NCI-H1105 treated with DMSO at 0.1 percent for 48 hours (cell line): ENCODE measurements around the gene ACOT2.
A peak's percentile ranks its signal among the peaks of the same experiment; 100 is the strongest.
"Not testable (repeated sequence)": the region's sequence is repeated elsewhere in the genome, so short reads cannot be mapped to it uniquely, and the experiment has no call there.

Experiments used
- DNase-seq: peaks from one replicate; lab custom pipeline; 2025; lab: John Stamatoyannopoulos, UW

Gene ACOT2, protein sequence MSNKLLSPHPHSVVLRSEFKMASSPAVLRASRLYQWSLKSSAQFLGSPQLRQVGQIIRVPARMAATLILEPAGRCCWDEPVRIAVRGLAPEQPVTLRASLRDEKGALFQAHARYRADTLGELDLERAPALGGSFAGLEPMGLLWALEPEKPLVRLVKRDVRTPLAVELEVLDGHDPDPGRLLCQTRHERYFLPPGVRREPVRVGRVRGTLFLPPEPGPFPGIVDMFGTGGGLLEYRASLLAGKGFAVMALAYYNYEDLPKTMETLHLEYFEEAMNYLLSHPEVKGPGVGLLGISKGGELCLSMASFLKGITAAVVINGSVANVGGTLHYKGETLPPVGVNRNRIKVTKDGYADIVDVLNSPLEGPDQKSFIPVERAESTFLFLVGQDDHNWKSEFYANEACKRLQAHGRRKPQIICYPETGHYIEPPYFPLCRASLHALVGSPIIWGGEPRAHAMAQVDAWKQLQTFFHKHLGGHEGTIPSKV

DNA sequence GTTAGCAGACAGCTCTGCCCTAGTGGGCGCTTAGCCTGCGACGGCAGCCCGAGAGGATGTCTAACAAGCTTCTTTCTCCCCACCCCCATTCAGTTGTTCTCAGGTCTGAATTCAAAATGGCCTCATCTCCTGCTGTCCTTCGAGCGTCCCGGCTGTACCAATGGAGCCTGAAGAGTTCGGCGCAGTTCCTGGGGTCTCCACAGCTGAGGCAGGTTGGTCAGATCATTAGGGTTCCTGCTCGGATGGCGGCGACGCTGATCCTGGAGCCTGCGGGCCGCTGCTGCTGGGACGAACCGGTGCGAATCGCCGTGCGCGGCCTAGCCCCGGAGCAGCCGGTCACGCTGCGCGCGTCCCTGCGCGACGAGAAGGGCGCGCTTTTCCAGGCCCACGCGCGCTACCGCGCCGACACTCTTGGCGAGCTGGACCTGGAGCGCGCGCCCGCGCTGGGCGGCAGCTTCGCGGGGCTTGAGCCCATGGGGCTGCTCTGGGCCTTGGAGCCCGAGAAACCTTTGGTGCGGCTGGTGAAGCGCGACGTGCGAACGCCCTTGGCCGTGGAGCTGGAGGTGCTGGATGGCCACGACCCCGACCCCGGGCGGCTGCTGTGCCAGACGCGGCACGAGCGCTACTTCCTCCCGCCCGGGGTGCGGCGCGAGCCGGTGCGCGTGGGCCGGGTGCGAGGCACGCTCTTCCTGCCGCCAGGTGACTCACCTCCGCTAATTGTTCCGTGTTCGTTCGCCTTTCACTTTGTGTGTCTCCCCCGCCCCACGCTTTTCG, at the start of gene ACOT2:
Gene ACOT2, plus strand, starts transcription at position 29 of the 774 bp plus-strand sequence. Its CDS starts 28 bp downstream, at position 57.
- peak; percentile 83 for DNase-seq

DNA sequence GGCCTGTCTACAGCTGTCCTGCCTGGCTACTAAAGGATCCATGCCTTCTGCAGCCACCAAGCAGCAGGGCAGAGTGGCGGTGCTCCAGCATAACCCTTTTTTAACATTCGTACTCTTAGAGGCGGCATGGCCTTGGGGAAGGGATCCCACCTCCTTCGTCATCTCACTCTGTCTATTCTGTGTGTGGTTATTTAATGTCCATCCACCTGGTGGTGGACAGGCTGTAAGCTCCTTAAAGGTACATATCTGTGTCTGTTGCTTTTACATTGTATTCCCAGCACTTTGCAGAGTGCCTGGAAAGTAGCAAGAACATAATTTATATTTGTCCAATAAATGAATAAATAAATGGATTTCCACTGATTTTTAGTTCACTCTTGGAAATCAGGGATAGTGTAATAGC, 47.8 kb upstream of the ACOT2 start:
- DNase-seq: no peak

DNA sequence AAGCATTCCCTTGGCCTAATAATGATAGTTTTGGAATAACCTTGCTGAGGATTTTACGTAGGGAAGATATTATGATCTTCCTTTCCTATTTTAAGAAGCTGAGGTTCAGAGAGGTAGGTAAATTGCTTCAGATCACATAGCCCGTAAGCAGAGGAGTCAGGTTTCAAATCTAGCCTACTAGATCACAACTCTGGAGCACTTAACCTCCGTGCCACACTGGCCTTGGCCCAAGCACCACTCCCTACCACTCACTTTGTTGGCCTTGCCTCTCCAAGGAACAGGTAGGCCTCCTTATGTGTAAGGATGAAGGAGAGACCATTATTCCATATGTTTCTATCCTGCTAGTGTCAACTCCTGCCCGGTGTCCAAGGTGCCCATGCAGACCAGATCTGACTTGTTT, 44.5 kb upstream of the ACOT2 start:
- no peak for DNase-seq

DNA sequence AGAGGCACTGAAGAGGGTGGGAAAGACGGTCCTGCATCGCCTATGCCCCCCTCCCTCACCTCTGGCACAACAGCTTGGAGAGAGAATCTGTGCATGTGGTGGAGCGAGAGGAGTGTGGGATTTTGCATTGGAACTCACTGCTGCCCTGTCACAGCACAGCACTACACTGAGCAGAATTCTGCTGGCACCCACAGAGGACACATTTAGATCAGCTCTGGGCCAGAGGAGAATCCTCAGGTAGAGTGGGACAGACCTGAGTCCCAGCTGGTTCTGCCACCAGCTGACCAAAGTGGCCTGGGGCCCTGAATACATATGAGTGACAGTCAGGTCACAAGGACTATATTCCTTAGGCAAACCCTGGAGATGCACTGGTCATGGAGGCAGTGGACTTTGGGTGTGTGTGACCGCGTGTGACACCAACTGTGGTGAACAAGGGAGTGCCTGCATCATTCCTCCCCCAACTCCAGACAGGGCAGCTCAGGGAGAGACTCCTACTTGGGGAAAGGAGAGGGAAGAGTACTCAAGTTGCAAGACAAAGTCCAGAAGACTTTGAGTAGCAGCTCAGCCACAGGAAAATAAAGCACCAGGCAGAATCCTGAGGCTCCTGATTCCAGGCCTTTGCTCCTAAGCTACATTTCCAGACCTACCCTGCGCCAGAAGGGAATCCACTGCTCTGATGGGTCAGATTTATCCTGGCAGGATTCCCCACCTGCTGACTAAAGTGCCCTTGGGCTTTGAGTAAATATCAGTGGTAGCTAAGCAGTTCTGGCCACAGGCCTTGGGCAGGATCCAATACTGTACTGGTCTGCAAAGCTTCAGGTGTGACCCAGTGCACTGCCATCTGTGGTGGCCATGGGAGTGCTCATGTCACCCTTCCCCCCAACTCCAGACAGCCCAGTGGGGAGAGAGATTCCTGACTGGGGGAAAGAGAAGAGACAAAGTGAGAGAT, 42.7 kb upstream of the ACOT2 start:
- DNase-seq: no peak

DNA sequence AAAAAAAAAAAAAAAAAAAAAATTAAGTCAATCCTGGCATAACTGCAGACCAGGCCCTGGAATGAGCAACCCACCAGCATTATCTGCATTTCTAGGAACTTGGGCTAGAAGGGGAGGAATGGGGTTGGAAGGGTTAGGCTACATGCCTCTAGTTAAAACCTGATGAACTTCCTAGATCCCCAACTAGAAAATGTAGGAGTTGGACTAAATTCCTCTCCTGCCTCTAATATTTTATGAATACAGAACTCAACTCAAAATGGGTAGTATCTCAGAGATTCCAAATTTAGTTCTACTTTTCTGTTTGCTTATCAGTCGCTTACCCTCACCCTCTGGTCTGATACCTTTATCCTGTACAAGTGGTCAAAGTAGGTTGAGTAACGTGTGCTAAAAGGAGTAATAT, 39.7 kb upstream of the ACOT2 start:
- not testable (repeated sequence) for DNase-seq

DNA sequence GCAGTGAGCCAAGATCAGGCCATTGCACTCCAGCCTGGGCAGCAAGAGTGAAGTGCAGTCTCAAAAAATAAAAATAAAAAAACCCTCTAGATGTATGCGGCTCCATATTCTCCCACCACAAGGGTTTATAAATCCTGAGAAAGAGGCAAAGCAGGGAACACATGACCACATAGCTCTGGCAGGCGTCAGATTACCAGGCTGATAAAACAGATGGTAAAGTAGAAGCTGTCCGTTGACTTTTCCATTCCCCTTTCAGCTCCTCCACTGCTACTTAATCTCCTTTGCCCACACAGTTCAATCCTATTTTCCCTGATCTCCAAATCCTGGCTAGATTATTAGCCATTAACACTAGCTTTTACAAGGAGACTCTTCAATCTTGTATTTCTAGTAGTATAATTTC, 37.0 kb upstream of the ACOT2 start:
- not testable (repeated sequence) for DNase-seq

DNA sequence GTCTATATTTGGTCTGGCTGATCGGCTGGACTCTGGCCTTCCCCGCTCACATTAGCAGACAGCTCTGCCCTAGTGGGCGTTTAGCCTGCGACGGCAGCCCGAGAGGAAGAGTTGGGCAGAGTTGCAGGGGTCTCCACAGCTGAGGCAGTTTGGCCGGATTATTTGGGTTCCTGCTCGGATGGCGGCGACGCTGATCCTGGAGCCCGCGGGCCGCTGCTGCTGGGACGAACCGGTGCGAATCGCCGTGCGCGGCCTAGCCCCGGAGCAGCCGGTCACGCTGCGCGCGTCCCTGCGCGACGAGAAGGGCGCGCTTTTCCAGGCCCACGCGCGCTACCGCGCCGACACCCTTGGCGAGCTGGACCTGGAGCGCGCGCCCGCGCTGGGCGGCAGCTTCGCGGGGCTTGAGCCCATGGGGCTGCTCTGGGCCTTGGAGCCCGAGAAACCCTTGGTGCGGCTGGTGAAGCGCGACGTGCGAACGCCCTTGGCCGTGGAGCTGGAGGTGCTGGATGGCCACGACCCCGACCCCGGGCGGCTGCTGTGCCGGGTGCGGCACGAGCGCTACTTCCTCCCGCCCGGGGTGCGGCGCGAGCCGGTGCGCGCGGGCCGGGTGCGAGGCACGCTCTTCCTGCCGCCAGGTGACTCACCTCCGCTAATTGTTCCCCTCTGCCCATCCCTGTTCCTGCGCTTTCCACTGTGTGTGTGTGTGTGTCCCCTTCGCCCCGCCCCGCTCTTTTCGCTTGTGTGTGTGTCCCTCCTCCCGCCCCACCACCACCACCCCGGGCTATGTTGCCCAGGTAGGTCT, 31.6 kb upstream of the ACOT2 start:
- peak; percentile 58 for DNase-seq

DNA sequence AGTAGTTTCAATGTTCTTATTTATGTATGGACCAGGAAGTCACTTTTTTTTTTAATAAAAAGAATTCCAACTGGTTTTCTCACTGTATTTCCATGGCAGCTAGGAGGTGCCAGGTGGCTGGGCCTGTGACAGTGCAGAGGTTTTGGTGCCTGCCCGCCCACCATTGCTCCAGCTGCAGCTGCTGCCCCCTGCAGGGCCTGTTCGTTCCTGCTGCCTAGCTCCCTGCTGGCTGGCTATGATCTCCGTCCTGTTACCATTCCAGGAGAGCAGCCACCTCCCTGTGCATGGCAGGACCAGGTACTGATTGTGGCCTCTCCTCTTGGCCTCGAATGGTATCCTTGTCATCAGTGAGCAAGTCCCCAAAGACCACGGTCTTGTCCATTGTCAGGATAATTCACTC, 30.0 kb upstream of the ACOT2 start:
- DNase-seq: peak; percentile 18

DNA sequence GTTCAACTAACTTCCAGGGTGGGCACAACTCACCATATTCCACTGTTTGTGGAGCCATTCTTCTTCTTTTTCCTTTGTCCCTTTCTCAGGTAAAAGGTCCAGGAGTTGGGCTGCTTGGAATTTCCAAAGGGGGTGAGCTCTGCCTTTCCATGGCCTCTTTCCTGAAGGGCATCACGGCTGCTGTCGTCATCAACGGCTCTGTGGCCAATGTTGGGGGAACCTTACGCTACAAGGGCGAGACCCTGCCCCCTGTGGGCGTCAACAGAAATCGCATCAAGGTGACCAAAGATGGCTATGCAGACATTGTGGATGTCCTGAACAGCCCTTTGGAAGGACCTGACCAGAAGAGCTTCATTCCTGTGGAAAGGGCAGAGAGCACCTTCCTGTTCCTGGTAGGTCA, 26.1 kb upstream of the ACOT2 start:
- not testable (repeated sequence) for DNase-seq

DNA sequence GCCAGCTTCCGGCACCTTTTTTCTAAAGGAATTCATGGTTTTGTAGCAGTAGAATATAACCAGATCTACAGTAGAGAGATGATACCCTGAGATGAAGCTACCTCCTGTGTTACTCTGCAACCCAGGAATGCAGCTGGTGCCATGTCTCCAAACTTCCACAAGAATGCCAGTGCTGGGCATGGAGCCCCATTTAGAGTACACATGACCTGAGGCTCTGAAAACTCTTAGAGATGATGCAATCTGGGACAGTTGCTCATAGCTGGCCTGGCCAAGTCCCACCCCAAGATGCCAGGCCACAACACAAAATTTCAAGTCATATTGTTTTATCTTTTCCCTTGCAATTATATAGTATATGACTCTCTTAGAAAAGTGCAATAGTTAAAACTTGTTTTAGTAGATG, 23.7 kb upstream of the ACOT2 start:
- DNase-seq: not testable (repeated sequence)

DNA sequence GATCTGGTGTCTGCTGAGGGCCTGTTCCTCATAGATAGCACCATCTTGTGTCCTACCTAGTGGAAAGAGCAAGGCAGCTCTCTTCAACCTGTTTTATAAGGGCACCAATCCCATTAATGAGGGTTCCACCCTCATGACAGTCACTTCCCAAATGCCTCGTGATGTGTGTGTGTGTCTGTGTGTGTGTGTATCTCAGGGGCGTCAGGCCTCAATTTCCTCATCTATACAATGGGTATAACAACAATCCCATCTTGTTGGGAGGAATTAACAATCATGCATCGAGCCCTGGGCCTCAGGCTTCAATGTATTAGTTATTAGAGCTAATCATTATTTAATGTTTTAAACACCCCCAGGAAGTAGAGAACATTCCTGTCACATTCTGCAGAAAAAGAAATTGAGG, 19.9 kb upstream of the ACOT2 start:
- DNase-seq: not testable (repeated sequence)

DNA sequence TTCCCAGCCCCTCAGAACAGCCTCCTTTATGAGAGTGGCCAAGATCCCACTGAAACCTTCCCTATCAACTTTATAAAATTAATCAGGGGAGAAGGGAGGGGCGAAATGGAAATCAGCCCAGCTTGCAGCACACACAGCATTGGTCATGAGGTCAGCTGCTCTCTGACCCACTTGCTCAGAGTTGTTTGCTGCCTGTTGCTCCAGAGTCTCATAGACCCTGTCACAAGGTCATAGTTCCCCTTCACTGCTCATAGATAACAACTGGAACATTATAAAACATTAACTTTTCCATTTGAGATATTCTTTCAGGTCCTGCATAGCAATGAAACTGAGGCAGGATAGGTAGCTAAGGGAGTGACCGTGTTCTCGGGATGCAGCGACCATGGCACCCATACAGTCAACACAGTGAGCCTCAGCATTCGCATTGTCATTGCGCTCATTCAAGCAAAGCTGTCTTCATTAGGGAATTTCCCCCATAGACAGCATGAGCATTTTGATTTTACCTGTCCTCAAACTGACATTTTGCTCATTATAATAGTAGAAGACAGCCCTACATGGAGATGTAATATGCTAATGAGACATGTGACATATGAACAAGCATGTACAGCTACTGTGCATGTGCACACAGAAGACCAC, 19.0 kb upstream of the ACOT2 start:
- DNase-seq: not testable (repeated sequence)

DNA sequence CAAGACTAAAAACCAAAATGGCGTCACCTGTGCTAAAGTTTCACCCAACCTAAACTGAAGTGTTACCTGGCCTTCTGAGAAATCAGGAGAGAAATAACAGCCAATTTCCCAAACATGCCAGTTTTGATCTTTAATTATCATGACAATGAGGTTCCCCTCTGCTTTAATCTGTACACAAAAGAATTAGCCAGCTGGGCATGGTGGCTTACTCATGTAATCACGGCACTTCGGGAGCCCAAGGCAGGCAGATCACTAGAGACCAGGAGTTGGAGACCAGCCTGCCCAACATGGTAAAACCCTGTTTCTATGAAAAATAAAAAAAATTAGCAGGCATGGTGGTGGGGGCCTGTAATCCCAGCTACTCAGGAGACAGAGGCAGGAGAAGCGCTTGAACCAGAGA, 15.2 kb upstream of the ACOT2 start:
- no peak for DNase-seq

DNA sequence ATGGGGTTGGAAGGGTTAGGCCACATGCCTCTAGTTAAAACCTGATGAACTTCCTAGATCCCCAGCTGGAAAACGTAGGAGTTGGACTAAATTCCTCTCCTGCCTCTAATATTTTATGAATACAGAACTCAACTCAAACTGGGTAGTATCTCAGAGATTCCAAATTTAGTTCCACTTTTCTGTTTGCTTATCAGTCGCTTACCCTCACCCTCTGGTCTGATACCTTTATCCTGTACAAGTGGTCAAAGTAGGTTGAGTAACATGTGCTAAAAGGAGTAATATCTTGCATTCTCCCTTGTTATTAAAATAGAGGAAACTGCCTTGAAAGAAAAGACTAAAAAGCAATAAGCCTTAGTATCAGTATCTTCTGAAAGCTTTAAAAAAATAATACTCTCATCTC, 11.8 kb upstream of the ACOT2 start:
- not testable (repeated sequence) for DNase-seq

DNA sequence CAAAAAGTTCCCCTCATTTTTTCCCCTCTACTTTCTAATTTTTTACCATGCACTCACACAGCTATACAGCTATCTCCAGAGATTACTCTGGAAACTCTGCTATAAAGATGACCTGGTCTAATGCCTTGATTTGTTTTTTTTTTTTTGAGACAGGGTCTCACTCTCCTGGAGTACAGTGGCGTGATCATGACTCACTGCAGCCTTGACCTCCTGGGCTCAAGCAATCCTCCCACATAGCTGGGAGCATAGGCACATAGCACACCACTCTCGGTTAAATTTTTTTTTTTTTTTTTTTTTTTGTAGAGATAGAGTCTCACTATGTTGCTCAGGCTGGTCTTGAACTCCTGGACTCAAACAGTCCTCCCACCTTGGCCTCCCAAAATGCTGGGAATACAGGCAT, 10.8 kb upstream of the ACOT2 start:
- DNase-seq: not testable (repeated sequence)

DNA sequence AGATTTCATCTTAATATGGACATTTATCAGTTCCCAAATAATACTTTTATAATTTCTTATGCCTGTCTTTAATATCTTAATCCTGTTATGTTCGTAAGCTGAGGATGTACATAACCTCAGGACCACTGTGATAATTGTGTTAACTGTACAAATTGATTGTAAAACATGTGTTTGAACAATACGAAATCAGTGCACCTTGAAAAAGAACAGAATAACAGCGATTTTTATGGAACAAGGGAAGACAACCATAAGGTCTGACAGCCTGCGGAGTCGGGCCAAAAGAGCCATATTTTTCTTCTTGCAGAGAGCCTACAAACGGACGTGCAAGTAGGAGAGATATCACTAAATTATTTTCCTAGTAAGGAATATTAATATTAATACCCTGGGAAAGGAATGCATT, 6.8 kb upstream of the ACOT2 start:
- DNase-seq: not testable (repeated sequence)

DNA sequence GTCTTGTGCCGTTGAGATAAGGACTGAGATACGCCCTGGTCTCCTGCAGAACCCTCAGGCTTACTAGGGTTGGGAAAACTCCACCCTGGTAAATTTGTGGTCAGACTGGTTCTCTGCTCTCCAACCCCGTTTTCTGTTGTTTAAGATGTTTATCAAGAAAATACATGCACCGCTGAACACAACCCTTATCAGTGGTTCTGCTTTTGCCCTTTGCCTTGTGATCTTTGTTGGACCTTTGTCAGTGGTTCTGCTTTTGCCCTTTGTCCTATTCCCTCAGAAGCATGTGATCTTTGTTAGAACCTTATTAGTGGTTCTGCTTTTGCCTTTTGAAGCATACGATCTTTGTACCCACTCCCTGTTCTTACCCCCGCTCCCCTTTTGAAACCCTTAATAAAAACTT, 6.3 kb upstream of the ACOT2 start:
- DNase-seq: not testable (repeated sequence)

DNA sequence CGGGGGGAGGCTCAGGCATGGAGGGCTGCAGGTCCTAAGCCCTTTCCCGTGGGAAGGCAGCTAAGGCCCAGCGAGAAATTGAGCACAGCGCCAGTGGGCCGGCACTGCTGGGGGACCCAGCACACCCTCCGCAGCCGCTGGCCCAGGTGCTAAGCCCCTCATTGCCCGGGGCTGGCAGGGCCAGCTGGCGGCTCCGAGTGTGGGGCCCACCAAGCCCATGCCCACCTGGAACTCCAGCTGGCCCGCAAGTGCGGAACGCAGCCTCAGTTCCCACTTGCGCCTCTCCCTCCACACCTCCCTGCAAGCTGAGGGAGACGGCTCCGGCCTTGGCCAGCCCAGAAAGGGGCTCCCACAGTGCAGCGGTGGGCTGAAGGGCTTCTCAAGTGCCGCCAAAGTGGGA, 2.6 kb upstream of the ACOT2 start:
- DNase-seq: not testable (repeated sequence)

DNA sequence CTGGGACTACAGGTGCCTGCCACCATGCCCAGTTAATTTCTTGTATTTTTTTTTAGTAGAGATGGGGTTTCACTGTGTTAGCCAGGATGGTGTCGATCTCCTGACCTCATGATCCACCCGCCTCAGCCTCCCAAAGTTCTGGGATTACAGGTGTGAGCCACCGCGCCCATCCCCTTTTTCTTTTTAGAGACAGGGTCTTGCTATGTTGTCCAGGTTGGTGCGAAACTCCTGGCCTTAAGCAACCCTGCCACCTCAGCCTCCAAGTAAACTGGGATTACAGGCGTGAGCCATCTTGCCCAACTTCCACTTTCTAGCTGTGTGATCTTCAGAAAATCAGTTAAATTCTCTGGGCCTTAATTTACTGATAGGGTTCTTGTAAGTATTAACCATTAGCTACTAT, 2.1 kb upstream of the ACOT2 start:
- not testable (repeated sequence) for DNase-seq

DNA sequence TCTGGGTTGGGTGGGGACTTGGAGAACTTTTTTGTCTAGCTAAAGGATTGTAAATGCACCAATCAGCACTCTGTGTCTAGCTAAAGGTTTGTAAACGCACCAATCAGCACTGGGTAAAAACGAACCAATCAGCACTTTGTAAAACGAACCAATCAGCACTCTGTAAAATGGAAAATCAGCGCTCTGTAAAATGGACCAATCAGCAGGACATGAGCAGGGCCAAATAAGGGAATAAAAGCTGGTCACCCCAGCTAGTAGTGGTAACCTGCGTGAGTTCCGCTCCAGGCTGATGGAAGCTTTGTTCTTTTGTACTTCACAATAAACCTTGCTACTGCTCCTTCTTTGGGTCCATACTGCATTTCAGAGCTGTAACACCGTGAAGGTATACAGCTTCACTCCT, 1.7 kb upstream of the ACOT2 start:
- DNase-seq: no peak
